HL-60 (cell line): ENCODE results near the gene TADA2A.
"Not testable (repeated sequence)": the region's sequence is repeated elsewhere in the genome, so short reads cannot be mapped to it uniquely, and the experiment has no call there.

Source experiments
- DNase-seq, 2 experiments: peaks; one replicate each; pipeline ENCODE4 v3.0.0-alpha.2; 2010 to 2020; ENCODE audit warnings: low read depth in 1 of 2, low spot score in 1 of 2
- H3K27ac ChIP-seq: fragments of 250-450 bp; sonication (Bioruptor Pico); replicated peaks from 2 replicates; pipeline ENCODE4 v1.5.1; 2020; ENCODE audit warnings: mild to moderate bottlenecking, moderate library complexity
- H3K27me3 ChIP-seq: fragments of 250-450 bp; sonication (Bioruptor Pico); 2 replicates; pipeline ENCODE4 v1.5.1; 2021; ENCODE audit warnings: mild to moderate bottlenecking, moderate library complexity; ENCODE audit not compliant: insufficient read depth, poor library complexity, severe bottlenecking
- H3K4me3 ChIP-seq: replicated peaks from 2 replicates; pipeline ENCODE4 v1.5.1; 2011; ENCODE audit warnings: mild to moderate bottlenecking, control low read depth, low read length; ENCODE audit not compliant: insufficient read depth
- GABPA ChIP-seq: IDR thresholded peaks from 2 replicates; pipeline ENCODE4 v1.6.1; 2012; ENCODE audit warnings: low read depth
- POLR2AphosphoS5 ChIP-seq: IDR thresholded peaks from 2 replicates; pipeline ENCODE4 v1.6.1; 2012; ENCODE audit warnings: low read depth
- SPI1 ChIP-seq: IDR thresholded peaks from 2 replicates; pipeline ENCODE4 v1.6.1; 2012; ENCODE audit warnings: low read depth, mild to moderate bottlenecking, borderline replicate concordance
- TF ChIP-seq, protein P1 (sequence below): IDR thresholded peaks from one replicate; pipeline ENCODE4 v1.5.1; 2011; ENCODE audit warnings: low read length, control low read depth, inconsistent platforms; ENCODE audit not compliant: insufficient read depth
- TF ChIP-seq, protein P2 (sequence below): IDR thresholded peaks from 2 replicates; pipeline ENCODE4 v1.6.1; 2012; ENCODE audit warnings: low read depth; ENCODE audit not compliant: insufficient replicate concordance

TADA2A gene

DNA sequence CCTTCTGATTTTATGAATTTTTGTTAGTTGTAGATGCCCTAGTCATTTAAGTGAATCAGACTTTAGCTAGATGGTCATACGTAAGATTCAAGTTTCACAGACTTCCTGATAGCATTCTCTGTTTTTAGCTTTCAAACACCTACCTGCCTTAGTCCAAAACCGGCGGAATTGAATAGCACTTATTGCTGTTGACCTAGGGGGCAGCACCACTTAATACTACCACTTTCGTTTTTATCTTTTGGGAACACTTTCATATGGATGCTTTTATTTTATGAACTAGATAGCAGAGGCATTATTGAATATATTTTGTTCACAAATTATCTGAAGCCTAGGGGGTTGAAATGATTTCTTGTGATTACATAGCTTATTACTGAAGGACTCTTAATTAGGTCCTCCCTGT is 31.5 kb downstream of the TADA2A start:
- no peak for DNase-seq
- no peak overlapping the region for H3K4me3 ChIP-seq
- H3K27me3 ChIP-seq, result no peaks in the 10 kb centered on the region
- no peak overlapping the region for H3K27ac ChIP-seq
- TF ChIP-seq, protein P1, sequence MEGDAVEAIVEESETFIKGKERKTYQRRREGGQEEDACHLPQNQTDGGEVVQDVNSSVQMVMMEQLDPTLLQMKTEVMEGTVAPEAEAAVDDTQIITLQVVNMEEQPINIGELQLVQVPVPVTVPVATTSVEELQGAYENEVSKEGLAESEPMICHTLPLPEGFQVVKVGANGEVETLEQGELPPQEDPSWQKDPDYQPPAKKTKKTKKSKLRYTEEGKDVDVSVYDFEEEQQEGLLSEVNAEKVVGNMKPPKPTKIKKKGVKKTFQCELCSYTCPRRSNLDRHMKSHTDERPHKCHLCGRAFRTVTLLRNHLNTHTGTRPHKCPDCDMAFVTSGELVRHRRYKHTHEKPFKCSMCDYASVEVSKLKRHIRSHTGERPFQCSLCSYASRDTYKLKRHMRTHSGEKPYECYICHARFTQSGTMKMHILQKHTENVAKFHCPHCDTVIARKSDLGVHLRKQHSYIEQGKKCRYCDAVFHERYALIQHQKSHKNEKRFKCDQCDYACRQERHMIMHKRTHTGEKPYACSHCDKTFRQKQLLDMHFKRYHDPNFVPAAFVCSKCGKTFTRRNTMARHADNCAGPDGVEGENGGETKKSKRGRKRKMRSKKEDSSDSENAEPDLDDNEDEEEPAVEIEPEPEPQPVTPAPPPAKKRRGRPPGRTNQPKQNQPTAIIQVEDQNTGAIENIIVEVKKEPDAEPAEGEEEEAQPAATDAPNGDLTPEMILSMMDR, result no peak
- TF ChIP-seq POLR2AphosphoS5, result no peak
- no peak for TF ChIP-seq GABPA
- no peak for TF ChIP-seq SPI1
- TF ChIP-seq, protein P2, sequence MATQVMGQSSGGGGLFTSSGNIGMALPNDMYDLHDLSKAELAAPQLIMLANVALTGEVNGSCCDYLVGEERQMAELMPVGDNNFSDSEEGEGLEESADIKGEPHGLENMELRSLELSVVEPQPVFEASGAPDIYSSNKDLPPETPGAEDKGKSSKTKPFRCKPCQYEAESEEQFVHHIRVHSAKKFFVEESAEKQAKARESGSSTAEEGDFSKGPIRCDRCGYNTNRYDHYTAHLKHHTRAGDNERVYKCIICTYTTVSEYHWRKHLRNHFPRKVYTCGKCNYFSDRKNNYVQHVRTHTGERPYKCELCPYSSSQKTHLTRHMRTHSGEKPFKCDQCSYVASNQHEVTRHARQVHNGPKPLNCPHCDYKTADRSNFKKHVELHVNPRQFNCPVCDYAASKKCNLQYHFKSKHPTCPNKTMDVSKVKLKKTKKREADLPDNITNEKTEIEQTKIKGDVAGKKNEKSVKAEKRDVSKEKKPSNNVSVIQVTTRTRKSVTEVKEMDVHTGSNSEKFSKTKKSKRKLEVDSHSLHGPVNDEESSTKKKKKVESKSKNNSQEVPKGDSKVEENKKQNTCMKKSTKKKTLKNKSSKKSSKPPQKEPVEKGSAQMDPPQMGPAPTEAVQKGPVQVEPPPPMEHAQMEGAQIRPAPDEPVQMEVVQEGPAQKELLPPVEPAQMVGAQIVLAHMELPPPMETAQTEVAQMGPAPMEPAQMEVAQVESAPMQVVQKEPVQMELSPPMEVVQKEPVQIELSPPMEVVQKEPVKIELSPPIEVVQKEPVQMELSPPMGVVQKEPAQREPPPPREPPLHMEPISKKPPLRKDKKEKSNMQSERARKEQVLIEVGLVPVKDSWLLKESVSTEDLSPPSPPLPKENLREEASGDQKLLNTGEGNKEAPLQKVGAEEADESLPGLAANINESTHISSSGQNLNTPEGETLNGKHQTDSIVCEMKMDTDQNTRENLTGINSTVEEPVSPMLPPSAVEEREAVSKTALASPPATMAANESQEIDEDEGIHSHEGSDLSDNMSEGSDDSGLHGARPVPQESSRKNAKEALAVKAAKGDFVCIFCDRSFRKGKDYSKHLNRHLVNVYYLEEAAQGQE, result no peak

DNA sequence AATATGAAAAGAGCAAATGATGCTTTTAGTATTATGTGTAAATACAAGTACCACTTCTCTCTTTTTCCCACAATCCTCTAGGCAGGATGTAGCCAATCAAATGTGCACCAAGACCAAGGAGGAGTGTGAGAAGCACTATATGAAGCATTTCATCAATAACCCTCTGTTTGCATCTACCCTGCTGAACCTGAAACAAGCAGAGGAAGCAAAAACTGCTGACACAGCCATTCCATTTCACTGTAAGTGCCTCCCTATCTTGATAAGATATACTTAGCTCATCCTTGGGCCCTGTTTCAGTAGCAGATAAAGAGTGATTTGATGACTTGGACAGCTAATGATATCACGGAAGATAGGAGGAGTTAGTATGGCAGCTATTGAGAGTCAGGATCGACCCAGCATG is 33.7 kb downstream of the TADA2A start:
- DNase-seq, result no peak
- H3K27me3 ChIP-seq, result no peaks in the 10 kb centered on the region
- TF ChIP-seq GABPA (no peak), SPI1 (no peak), POLR2AphosphoS5 (no peak)
- TF ChIP-seq, protein P2, result no peak
- TF ChIP-seq, protein P1, result no peak
- H3K4me3 ChIP-seq, result no peak overlapping the region
- H3K27ac ChIP-seq, result no peak overlapping the region

DNA sequence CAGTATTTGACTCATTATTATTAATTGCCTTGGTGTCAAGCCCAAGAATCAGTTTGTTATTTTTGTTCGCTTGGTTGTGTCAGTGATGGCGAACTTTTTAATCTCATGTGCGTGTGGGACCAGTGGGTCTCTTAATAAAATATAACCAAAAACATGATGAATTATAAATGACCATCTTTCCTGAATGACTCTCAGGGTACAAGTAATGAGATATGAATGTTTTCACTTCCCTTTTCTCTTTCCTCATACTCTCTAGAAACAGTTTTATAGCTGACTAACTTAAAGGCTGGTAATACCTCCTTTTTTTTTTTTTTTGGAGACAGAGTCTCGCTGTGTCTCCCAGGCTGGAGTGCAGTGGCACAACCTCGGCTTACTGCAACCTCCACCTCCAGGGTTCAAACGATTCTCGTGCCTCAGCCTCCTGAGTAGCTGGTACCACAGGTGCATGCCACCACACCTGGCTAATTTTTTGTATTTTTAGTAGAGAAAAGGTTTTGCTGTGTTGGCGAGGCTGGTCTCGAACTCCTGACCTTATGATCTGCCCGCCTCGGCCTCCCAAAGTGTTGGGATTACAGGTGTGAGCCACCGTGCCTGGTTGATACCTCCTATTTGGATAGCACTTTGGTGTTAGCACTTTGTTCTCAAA is 34.8 kb downstream of the TADA2A start:
- not testable (repeated sequence) for H3K27ac ChIP-seq, H3K4me3 ChIP-seq, H3K27me3 ChIP-seq, DNase-seq
- TF ChIP-seq SPI1, result peak; percentile 26; the same call in 1 of the 2 replicates

DNA sequence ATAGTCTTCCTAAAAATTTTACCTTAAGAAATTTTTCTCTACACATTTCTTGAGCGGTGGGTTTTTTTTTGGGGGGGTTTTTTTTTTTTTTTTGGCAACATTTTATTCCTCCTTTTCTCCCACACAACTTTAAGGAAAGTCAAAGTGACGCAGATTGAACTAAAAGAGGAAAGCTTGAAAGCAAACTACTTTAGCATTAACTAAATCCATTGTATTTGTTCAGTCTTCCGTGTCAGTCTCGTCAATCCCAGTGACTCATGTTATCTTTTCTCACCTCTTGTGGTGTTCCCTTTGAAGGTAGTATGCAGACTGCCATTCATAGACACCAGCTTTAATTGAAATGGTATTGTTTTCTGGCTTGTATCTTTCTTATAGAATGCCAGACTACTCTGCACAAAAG is 39.3 kb downstream of the TADA2A start:
- DNase-seq, result no peak
- H3K4me3 ChIP-seq, result no peak overlapping the region
- H3K27me3 ChIP-seq, result no peaks in the 10 kb centered on the region
- no peak overlapping the region for H3K27ac ChIP-seq
- TF ChIP-seq SPI1 (no peak), POLR2AphosphoS5 (no peak)
- TF ChIP-seq, protein P2, result no peak
